Hepatocyte (in vitro differentiated cells): ENCODE data around the gene TSPAN4.

Experiments used
- CTCF ChIP-seq: fragments of 200-600 bp; sonication (generic); IDR thresholded peaks from 2 replicates; pipeline ENCODE4 v1.5.1; 2016; ENCODE audit warnings: antibody characterized with exemption, mild to moderate bottlenecking; ENCODE audit not compliant: poor library complexity
- EZH2 ChIP-seq: fragments of 200-600 bp; sonication (generic); IDR thresholded peaks from 2 replicates; pipeline ENCODE4 v1.6.1; 2016; ENCODE audit warnings: antibody characterized with exemption, mild to moderate bottlenecking, borderline replicate concordance

GRCh38 chr11:863910-864827 is 21.5 kb downstream of the TSPAN4 start:
- TF ChIP-seq CTCF (no peak), EZH2 (no peak)
